Lung (tissue), 12 donors: ENCODE measurements around the gene SMARCE1. TPM values are rescaled to one million over a fixed set of nuclear protein-coding genes. Genes with fewer than 3 reads are reported as not detected.
"Not testable (repeated sequence)": the region's sequence is repeated elsewhere in the genome, so short reads cannot be mapped to it uniquely, and the experiment has no call there.

Source experiments
- ATAC-seq: fragments of 200-7000 bp; cut with Tn5 transposase; one replicate; pipeline ENCODE4 v1.9.1; 2020; ENCODE audit warnings: moderate number of reproducible peaks; ENCODE audit not compliant: insufficient read depth, low FRiP score
- DNase-seq, 3 donors: peaks; one replicate each; pipeline ENCODE4 v3.0.0-alpha.2; 2013 to 2017
- H3K27ac ChIP-seq, 2 donors: one replicate each; pipeline ENCODE4 v1.5.1; 2013; ENCODE audit warnings: mild to moderate bottlenecking in 2 of 2, moderate library complexity in 2 of 2, control low read depth in 1 of 2, inconsistent platforms in 1 of 2, low read depth in 1 of 2, low read length in 1 of 2
- H3K27me3 ChIP-seq, 3 donors: one replicate each; pipeline ENCODE4 v1.5.1; 2013; ENCODE audit warnings: low read length in 2 of 3; ENCODE audit not compliant: control insufficient read depth in 3 of 3, insufficient read depth in 3 of 3
- H3K36me3 ChIP-seq, 4 donors: one replicate each; pipeline ENCODE4 v1.5.1; 2013; ENCODE audit warnings: low read length in 4 of 4, mild to moderate bottlenecking in 1 of 4, moderate library complexity in 1 of 4; ENCODE audit not compliant: control insufficient read depth in 4 of 4, insufficient read depth in 4 of 4
- H3K4me1 ChIP-seq, 5 donors: one replicate each; pipeline ENCODE4 v1.5.1; 2013; ENCODE audit warnings: low read length in 5 of 5, mild to moderate bottlenecking in 2 of 5, moderate library complexity in 1 of 5; ENCODE audit not compliant: control insufficient read depth in 5 of 5, insufficient read depth in 5 of 5
- H3K4me3 ChIP-seq: one replicate; pipeline ENCODE4 v1.5.1; 2013; ENCODE audit warnings: mild to moderate bottlenecking, control low read depth, moderate library complexity
- H3K9ac ChIP-seq, 2 donors: one replicate each; pipeline ENCODE4 v1.5.1; 2013; ENCODE audit warnings: low read length in 2 of 2, control low read depth in 1 of 2; ENCODE audit not compliant: insufficient read depth in 1 of 2
- H3K9me3 ChIP-seq, 4 donors: one replicate each; pipeline ENCODE4 v1.5.1; 2013; ENCODE audit warnings: low read length in 3 of 4, mild to moderate bottlenecking in 1 of 4, moderate library complexity in 1 of 4; ENCODE audit not compliant: control insufficient read depth in 4 of 4, insufficient read depth in 3 of 4
- WGBS, 2 donors: extraction: QIAGEN DNeasy Blood & Tissue Kit; methylation state at CpG; one replicate each; pipeline ENCODE4 v1.1.7; 2013; 5-methylcytosine and 5-hydroxymethylcytosine counted together
- polyA plus RNA-seq, 2 donors: library from polyadenylated mRNA; stranded (reverse); fragments of 200-250 nt; gene quantifications; one replicate each; pipeline ENCODE4 v1.2.1, GENCODE V29; 2013
- total RNA-seq, 2 donors: library from RNA; depleted of rRNA in 1 of 2; stranded (reverse); fragments of >200 nt in 1 of 2; gene quantifications; one replicate each; pipeline ENCODE4 v1.2.1, GENCODE V29; 2014 to 2021
- TF ChIP-seq, protein P1 (sequence below): IDR thresholded peaks from 2 replicates; pipeline ENCODE4 v1.5.1; 2012; ENCODE audit warnings: mild to moderate bottlenecking; ENCODE audit errors: control extremely low read depth, extremely low read depth
- donor health status: control.
- donor health status: control.
- donor health status: Bipolar disorder and iron deficiency.
- donor health status: healthy.
- donor health status: DM: yes; HTN: yes; CAD: no.

SMARCE1 gene
- total and polyA plus RNA-seq, 4 donors, result 55.2 to 137 (median 67.3) TPM

DNA sequence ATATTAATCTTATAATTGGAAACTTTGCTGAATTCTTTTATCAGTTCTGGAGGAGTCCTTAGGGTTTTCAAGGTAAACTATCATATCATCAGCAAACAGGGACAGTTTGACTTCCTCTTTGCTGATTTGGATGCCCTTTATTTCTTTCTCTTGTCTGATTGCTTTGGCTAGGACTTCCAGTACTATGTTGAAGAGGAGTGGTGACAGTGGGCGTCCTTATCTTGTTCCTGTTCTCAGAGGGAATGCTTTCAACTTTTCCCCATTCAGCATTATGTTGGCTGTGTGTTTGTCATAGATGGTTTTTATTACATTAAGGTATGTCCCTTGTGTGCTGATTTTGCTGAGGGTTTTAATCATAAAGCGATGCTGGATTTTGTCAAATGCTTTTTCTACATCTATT lies 62.7 kb downstream of the SMARCE1 start:
- not testable (repeated sequence) for H3K4me1 ChIP-seq, H3K4me3 ChIP-seq, H3K27me3 ChIP-seq, H3K36me3 ChIP-seq, H3K9me3 ChIP-seq, H3K27ac ChIP-seq, H3K9ac ChIP-seq, ATAC-seq, DNase-seq
- 82 to 88% methylated on average over 2 of the region's 2 CpGs for WGBS, 2 donors

DNA sequence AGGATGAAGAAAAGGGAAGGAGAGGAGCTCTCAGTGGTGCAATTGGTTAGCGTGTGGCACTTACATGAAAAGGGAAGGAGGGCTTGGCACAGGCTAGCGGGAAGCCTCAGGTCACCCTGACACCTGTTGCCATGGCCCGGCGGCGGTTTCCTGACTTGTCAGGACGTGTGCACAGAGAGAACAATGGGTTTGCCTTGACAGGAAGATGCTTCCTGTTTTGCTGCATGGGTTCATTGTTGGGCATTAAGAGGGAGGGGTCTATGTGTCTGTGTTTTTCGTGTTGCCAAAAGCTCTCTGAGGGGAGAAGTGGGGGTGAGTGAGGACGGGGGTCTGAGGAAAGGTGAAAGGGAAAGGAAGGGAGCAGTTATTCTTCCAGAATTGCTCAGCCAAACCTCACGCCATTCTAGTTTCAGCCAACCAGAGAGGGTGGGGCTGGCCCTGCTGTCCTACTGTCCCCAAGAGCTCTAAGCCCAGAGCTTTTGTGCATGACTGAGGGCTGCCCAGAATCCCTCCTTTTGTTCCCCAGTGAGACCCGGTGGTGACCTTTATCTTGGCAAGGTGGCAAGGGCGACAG lies 65.2 kb downstream of the SMARCE1 start:
- TF ChIP-seq, protein P1, sequence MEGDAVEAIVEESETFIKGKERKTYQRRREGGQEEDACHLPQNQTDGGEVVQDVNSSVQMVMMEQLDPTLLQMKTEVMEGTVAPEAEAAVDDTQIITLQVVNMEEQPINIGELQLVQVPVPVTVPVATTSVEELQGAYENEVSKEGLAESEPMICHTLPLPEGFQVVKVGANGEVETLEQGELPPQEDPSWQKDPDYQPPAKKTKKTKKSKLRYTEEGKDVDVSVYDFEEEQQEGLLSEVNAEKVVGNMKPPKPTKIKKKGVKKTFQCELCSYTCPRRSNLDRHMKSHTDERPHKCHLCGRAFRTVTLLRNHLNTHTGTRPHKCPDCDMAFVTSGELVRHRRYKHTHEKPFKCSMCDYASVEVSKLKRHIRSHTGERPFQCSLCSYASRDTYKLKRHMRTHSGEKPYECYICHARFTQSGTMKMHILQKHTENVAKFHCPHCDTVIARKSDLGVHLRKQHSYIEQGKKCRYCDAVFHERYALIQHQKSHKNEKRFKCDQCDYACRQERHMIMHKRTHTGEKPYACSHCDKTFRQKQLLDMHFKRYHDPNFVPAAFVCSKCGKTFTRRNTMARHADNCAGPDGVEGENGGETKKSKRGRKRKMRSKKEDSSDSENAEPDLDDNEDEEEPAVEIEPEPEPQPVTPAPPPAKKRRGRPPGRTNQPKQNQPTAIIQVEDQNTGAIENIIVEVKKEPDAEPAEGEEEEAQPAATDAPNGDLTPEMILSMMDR, result no peak

DNA sequence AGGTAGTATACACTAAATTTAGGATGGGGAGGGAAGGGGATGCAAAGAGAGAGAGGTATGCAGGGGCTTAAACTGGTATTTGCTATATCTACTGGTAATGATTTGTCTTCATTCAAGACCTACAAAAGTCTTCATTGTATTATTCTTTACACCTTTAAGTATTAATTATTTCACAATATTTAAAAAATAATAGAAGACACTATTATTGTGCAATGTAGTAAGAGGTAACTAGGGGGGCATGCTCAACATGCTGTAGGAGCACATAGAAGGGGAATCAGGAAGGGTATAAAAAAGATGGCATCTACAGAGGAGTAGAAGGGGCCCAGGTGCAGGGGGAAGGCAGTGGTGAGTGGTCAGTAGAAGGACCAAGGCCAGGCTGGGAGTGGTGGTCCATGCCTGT lies 67.5 kb downstream of the SMARCE1 start:
- Histone ChIP-seq H3K9ac (no peak overlapping the region), H3K27me3 (no peaks in the 10 kb centered on the region), H3K36me3 (no peaks in the 10 kb centered on the region), H3K4me3 (no peak overlapping the region), H3K9me3 (no peaks in the 10 kb centered on the region), H3K4me1 (peaks cover 0 to 9% (median 0%) of the 10 kb centered on the region in 5 donors), H3K27ac (no peak overlapping the region)
- no peak for DNase-seq
- TF ChIP-seq, protein P1, result no peak
- ATAC-seq, result no peak

More for the DNA sequence above, 65.2 kb downstream of the SMARCE1 start:
- Histone ChIP-seq H3K27me3 (no peaks in the 10 kb centered on the region), H3K9ac (no peak overlapping the region), H3K4me3 (no peak overlapping the region), H3K4me1 (peaks cover 0 to 9% (median 0%) of the 10 kb centered on the region in 5 donors), H3K36me3 (no peaks in the 10 kb centered on the region), H3K27ac (peak overlapping the region; percentile 41 to 61), H3K9me3 (no peaks in the 10 kb centered on the region)
- WGBS, 2 donors, result 8 to 33% methylated on average over 11 of the region's 11 CpGs
- DNase-seq (peak in 2 of 3 donors; percentile 59 to 72), ATAC-seq (no peak)

DNA sequence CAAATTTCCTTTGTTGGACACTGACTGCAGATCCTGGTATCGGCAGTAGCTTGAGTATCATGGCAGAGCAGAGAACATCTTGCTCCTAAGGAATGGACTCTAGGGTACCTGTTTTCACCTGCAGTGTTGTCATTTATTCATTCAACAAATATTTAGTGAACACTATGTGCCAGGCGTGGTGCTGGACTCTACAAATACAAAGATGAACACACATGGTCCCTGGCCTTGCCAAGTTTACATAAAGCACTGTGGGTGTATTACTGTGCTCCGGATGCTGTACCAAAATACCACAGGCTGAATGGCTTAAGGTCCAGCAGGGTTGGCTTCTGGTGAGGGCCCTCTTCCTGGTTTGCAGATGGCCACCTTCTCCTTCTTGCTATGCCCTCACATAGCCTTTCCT lies 68.1 kb downstream of the SMARCE1 start:
- 80 to 88% methylated on average over 3 of the region's 3 CpGs for WGBS, 2 donors
- no peaks in the 10 kb centered on the region for H3K27me3 ChIP-seq
- ATAC-seq (no peak), DNase-seq (no peak)
- H3K9ac ChIP-seq, result no peak overlapping the region
- H3K9me3 ChIP-seq, result no peaks in the 10 kb centered on the region
- no peak overlapping the region for H3K27ac ChIP-seq
- TF ChIP-seq, protein P1, result no peak
- H3K36me3 ChIP-seq, result no peaks in the 10 kb centered on the region
- no peak overlapping the region for H3K4me3 ChIP-seq
- peaks cover 0 to 9% (median 0%) of the 10 kb centered on the region in 5 donors for H3K4me1 ChIP-seq
